Measurements from ENCODE around the gene IFI6. TPM values are rescaled to one million over a fixed set of nuclear protein-coding genes. Genes with fewer than 3 reads are reported as not detected.
A peak's percentile ranks its signal among the peaks of the same experiment; 100 is the strongest.

The IFI6 gene
- total and polyA plus RNA-seq, 2 of the 13 experiments (the other 11 are each of a cell fraction or from before 2014, with no cell fraction given), result 12.9 to 13.2 TPM

DNA sequence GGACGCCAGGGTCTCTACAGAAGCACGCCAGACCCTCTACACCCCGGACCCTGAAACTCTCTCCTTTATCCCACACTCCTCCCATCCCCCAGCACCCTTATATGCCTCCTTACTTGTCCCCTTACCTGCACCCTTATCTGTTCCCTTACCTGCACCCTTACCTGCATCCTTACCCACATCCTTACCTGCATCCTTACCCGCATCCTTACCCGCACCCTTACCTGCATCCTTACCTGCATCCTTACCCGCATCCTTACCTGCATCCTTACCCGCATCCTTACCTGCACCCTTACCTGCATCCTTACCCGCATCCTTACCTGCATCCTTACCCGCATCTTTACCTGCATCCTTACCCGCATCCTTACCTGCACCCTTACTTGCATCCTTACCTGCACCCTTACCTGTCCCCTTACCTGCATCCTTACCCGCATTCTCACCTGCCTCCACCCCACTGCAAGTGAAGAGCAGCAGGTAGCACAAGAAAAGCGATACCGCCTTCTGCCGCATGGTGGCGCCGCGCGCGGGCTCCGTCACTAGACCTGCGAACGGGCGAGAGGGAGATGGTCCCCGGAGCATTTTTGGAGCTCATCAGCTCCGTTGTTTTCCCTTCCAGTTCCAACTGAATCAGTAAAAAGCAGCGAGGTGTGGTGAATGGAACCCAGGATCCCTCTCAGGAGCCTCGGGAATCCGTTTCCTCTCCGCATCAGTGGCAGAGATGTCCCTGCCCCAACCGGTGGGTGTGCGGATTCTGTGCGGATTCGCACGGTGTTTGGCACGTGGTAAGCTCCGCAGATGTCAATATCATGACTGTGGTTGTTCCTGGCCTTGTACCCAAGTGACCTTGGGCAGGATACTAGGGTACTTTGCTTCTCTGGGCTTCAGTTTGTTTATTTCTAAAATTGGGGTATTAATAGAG, 2.9 kb downstream of the IFI6 start (continued):
- TF ChIP-seq, protein P1, sequence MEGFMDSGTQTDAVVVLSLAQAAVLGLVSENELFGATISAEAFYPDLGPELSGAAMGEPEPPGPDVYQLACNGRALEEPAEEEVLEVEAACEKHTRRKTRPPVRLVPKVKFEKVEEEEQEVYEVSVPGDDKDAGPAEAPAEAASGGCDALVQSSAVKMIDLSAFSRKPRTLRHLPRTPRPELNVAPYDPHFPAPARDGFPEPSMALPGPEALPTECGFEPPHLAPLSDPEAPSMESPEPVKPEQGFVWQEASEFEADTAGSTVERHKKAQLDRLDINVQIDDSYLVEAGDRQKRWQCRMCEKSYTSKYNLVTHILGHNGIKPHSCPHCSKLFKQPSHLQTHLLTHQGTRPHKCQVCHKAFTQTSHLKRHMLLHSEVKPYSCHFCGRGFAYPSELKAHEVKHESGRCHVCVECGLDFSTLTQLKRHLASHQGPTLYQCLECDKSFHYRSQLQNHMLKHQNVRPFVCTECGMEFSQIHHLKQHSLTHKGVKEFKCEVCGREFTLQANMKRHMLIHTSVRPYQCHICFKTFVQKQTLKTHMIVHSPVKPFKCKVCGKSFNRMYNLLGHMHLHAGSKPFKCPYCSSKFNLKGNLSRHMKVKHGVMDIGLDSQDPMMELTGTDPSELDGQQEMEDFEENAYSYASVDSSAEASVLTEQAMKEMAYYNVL (CRISPR knock-in tag; IDR thresholded peaks at IDR 0.05; ENCODE audit: borderline replicate concordance), result no peak
- TF ChIP-seq, protein P2, sequence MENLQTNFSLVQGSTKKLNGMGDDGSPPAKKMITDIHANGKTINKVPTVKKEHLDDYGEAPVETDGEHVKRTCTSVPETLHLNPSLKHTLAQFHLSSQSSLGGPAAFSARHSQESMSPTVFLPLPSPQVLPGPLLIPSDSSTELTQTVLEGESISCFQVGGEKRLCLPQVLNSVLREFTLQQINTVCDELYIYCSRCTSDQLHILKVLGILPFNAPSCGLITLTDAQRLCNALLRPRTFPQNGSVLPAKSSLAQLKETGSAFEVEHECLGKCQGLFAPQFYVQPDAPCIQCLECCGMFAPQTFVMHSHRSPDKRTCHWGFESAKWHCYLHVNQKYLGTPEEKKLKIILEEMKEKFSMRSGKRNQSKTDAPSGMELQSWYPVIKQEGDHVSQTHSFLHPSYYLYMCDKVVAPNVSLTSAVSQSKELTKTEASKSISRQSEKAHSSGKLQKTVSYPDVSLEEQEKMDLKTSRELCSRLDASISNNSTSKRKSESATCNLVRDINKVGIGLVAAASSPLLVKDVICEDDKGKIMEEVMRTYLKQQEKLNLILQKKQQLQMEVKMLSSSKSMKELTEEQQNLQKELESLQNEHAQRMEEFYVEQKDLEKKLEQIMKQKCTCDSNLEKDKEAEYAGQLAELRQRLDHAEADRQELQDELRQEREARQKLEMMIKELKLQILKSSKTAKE (CRISPR knock-in tag; IDR thresholded peaks at IDR 0.05; ENCODE audit: borderline replicate concordance), result no peak
- TF ChIP-seq NCOA5 (CRISPR knock-in tag; IDR thresholded peaks at IDR 0.05), result no peak
- TF ChIP-seq FOXA3 (CRISPR knock-in tag; IDR thresholded peaks at IDR 0.05), result peak; percentile 31; the same call in 1 of the 2 replicates
- no peak for TF ChIP-seq ZKSCAN8 (CRISPR knock-in tag; IDR thresholded peaks at IDR 0.05; ENCODE audit: borderline replicate concordance)
- no peak for TF ChIP-seq JDP2 (CRISPR knock-in tag; IDR thresholded peaks at IDR 0.05; ENCODE audit: borderline replicate concordance)
- no peak for TF ChIP-seq ZNF546 (CRISPR knock-in tag; conservative IDR thresholded peaks at IDR 0.05)
- TF ChIP-seq ZNF557 (CRISPR knock-in tag; IDR thresholded peaks at IDR 0.05), result no peak
- no peak for TF ChIP-seq ARNTL (CRISPR knock-in tag; IDR thresholded peaks at IDR 0.05)
- no peak for TF ChIP-seq ZNF780A (CRISPR knock-in tag; IDR thresholded peaks at IDR 0.05)
- TF ChIP-seq SALL1 (CRISPR knock-in tag; IDR thresholded peaks at IDR 0.05), result peak; percentile 54
- no peak for TF ChIP-seq ZNF720 (CRISPR knock-in tag; IDR thresholded peaks at IDR 0.05)
- TF ChIP-seq, protein P3, sequence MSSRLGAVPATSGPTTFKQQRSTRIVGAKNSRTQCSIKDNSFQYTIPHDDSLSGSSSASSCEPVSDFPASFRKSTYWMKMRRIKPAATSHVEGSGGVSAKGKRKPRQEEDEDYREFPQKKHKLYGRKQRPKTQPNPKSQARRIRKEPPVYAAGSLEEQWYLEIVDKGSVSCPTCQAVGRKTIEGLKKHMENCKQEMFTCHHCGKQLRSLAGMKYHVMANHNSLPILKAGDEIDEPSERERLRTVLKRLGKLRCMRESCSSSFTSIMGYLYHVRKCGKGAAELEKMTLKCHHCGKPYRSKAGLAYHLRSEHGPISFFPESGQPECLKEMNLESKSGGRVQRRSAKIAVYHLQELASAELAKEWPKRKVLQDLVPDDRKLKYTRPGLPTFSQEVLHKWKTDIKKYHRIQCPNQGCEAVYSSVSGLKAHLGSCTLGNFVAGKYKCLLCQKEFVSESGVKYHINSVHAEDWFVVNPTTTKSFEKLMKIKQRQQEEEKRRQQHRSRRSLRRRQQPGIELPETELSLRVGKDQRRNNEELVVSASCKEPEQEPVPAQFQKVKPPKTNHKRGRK (CRISPR knock-in tag; IDR thresholded peaks at IDR 0.05), result no peak
- TF ChIP-seq NFKB2 (CRISPR knock-in tag; IDR thresholded peaks at IDR 0.05; ENCODE audit: borderline replicate concordance), result peak; percentile 67; the same call in 1 of the 2 replicates
- TF ChIP-seq ZEB1 (IDR thresholded peaks at IDR 0.05; ENCODE audit: insufficient replicate concordance, low read depth), result peak; percentile 95
- no peak for TF ChIP-seq ZBTB42 (CRISPR knock-in tag; IDR thresholded peaks at IDR 0.05)
- TF ChIP-seq, protein P4, sequence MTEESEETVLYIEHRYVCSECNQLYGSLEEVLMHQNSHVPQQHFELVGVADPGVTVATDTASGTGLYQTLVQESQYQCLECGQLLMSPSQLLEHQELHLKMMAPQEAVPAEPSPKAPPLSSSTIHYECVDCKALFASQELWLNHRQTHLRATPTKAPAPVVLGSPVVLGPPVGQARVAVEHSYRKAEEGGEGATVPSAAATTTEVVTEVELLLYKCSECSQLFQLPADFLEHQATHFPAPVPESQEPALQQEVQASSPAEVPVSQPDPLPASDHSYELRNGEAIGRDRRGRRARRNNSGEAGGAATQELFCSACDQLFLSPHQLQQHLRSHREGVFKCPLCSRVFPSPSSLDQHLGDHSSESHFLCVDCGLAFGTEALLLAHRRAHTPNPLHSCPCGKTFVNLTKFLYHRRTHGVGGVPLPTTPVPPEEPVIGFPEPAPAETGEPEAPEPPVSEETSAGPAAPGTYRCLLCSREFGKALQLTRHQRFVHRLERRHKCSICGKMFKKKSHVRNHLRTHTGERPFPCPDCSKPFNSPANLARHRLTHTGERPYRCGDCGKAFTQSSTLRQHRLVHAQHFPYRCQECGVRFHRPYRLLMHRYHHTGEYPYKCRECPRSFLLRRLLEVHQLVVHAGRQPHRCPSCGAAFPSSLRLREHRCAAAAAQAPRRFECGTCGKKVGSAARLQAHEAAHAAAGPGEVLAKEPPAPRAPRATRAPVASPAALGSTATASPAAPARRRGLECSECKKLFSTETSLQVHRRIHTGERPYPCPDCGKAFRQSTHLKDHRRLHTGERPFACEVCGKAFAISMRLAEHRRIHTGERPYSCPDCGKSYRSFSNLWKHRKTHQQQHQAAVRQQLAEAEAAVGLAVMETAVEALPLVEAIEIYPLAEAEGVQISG (CRISPR knock-in tag; IDR thresholded peaks at IDR 0.05), result peak; percentile 45; the same call in 1 of the 2 replicates
- TF ChIP-seq, protein P5, sequence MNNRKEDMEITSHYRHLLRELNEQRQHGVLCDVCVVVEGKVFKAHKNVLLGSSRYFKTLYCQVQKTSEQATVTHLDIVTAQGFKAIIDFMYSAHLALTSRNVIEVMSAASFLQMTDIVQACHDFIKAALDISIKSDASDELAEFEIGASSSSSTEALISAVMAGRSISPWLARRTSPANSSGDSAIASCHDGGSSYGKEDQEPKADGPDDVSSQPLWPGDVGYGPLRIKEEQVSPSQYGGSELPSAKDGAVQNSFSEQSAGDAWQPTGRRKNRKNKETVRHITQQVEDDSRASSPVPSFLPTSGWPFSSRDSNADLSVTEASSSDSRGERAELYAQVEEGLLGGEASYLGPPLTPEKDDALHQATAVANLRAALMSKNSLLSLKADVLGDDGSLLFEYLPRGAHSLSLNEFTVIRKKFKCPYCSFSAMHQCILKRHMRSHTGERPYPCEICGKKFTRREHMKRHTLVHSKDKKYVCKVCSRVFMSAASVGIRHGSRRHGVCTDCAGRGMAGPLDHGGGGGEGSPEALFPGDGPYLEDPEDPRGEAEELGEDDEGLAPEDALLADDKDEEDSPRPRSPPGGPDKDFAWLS (CRISPR knock-in tag; IDR thresholded peaks at IDR 0.05; ENCODE audit: borderline replicate concordance), result no peak
